Measurements from ENCODE around the gene FAM20A. TPM values are rescaled to one million over a fixed set of nuclear protein-coding genes. Genes with fewer than 3 reads are reported as not detected.
"Not testable (repeated sequence)": the region's sequence is repeated elsewhere in the genome, so short reads cannot be mapped to it uniquely, and the experiment has no call there.

The FAM20A gene
- total RNA-seq, 3 donors from 2014 or later = 6.2 to 28.8 (median 11.3) TPM

- Histone ChIP-seq H3K27me3 (no peaks in the 10 kb centered on the region), H3K27ac (no peak overlapping the region)
These were observed 81.3 kb downstream of the FAM20A start for GRCh38 chr17:68519911-68520310.

GRCh38 chr17:68519051-68519450 is 82.1 kb downstream of the FAM20A start:
- H3K4me1 ChIP-seq; H3K27me3 ChIP-seq; H3K4me3 ChIP-seq; DNase-seq (ENCODE audit: low spot score in 2 of 2); H3K27ac ChIP-seq; H3K9me3 ChIP-seq; intact Hi-C loops (cut with DNase I; ENCODE audit: low total_unique reads): not testable (repeated sequence)
- peaks cover 10% of the 10 kb centered on the region for H3K36me3 ChIP-seq

More at GRCh38 chr17:68519911-68520310, 81.3 kb downstream of the FAM20A start:
- Histone ChIP-seq H3K36me3 (peaks cover 10% of the 10 kb centered on the region), H3K4me3 (no peak overlapping the region), H3K9me3 (no peaks in the 10 kb centered on the region), H3K4me1 (peaks cover 0 to 3% of the 10 kb centered on the region in 2 donors)
- no peak for TF ChIP-seq CTCF (IDR thresholded peaks at IDR 0.05)
- TF ChIP-seq POLR2A (IDR thresholded peaks at IDR 0.05) = no peak
- no peak for TF ChIP-seq POLR2AphosphoS5 (IDR thresholded peaks at IDR 0.05)
- intact Hi-C loops (cut with DNase I; ENCODE audit: low total_unique reads) = no loop called here
- no peak for DNase-seq (ENCODE audit: low spot score in 2 of 2)

- H3K27ac ChIP-seq = no peak overlapping the region
- peaks cover 0 to 8% of the 10 kb centered on the region in 2 donors for H3K4me1 ChIP-seq
These were observed 82.9 kb downstream of the FAM20A start for GRCh38 chr17:68518063-68518815.

GRCh38 chr17:68517605-68518004 is 83.6 kb downstream of the FAM20A start:
- H3K4me3 ChIP-seq; H3K27ac ChIP-seq; DNase-seq (ENCODE audit: low spot score in 2 of 2); intact Hi-C loops (cut with DNase I; ENCODE audit: low total_unique reads); H3K4me1 ChIP-seq; H3K27me3 ChIP-seq; H3K9me3 ChIP-seq: not testable (repeated sequence)
- peaks cover 10% of the 10 kb centered on the region for H3K36me3 ChIP-seq

More at GRCh38 chr17:68518063-68518815, 82.9 kb downstream of the FAM20A start:
- peaks cover 10% of the 10 kb centered on the region for H3K36me3 ChIP-seq
- H3K4me3 ChIP-seq = no peak overlapping the region
- intact Hi-C loops (cut with DNase I; ENCODE audit: low total_unique reads) = no loop called here
- H3K9me3 ChIP-seq = no peaks in the 10 kb centered on the region
- no peaks in the 10 kb centered on the region for H3K27me3 ChIP-seq
- no peak for DNase-seq (ENCODE audit: low spot score in 2 of 2)
- TF ChIP-seq POLR2A (IDR thresholded peaks at IDR 0.05) (no peak), CTCF (IDR thresholded peaks at IDR 0.05) (no peak), POLR2AphosphoS5 (IDR thresholded peaks at IDR 0.05) (no peak)

- no peaks in the 10 kb centered on the region for H3K27me3 ChIP-seq
- intact Hi-C loops (cut with DNase I; ENCODE audit: low total_unique reads) = no loop called here
- peaks cover 0 to 8% of the 10 kb centered on the region in 2 donors for H3K4me1 ChIP-seq
These were observed 84.4 kb downstream of the FAM20A start for GRCh38 chr17:68516732-68517131.

More at GRCh38 chr17:68516732-68517131, 84.4 kb downstream of the FAM20A start:
- Histone ChIP-seq H3K36me3 (peaks cover 10% of the 10 kb centered on the region), H3K27ac (no peak overlapping the region), H3K9me3 (no peaks in the 10 kb centered on the region), H3K4me3 (no peak overlapping the region)
- no peak for TF ChIP-seq POLR2AphosphoS5 (IDR thresholded peaks at IDR 0.05)
- TF ChIP-seq CTCF (IDR thresholded peaks at IDR 0.05) = no peak
- no peak for DNase-seq (ENCODE audit: low spot score in 2 of 2)
